HG02973 (cell line): ENCODE measurements around the gene CFL1.

Experiments used
- ATAC-seq: cut with Tn5 transposase; IDR thresholded peaks from one replicate; pipeline ENCODE4 v1.9.1; 2021; ENCODE audit warnings: moderate library complexity; ENCODE audit not compliant: unreplicated experiment

CFL1 gene

DNA sequence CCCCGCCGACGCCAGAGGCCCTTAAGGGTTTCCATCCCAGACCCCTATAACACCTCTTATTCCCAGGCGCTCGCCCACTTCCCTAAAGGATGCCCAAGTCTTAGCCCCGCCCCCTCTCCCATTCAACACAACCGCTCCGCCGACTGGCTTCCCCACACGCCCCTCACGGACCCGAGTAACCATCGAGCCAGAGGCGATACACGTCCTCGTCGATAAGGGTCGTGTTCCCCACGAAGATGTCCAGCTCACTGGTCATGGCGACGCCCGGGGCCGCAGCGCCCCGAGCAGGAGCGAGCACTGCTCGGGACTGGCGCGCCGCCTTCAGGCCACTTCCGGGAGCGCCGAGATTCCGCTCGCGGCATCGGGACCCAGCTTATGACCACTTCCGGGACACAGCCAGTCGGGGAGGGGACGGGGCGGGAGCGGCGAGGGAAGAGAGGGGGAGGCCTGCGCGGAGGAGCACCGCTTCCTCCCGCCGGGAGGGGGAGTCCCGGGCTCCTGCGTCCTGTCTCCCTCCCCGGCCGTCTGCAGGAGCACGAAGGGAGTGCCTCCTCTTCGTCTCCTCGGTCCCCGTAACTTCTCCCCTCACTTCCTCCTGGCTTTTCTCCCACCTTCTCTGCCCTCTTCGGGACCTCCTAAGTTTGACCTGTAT is 30.3 kb upstream of the CFL1 start, which contains the start of gene FIBP:
Gene FIBP (minus strand): TSS at position 309 of the 652 bp plus-strand sequence. CDS start 53 bp downstream, at position 256.
- ATAC-seq, result peak; percentile 43

DNA sequence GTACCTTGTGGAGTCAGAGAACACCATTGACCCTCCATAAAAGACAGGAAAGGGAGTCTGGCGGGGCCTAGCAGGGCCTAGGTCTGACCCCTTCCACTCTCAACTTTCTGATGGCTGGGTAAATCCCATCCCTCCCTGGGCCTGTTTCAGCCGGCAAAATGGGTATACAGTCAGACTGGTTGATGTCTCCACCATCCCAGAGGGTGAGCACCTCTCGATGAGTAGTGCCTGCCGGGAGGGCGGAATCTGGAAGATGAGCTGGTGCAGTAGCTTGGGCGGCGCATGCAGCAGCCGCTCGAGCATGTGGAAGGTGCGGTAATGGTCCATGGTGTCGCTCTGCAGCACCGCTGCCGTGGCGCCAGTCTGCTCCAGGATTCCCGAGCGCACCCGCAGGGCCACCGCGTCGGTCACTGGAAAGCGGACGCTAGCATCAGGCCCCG is 29.8 kb upstream of the CFL1 start:
- no peak for ATAC-seq

GRCh38 chr11:65886826-65887722 is 29.1 kb upstream of the CFL1 start:
- ATAC-seq, result no peak

DNA sequence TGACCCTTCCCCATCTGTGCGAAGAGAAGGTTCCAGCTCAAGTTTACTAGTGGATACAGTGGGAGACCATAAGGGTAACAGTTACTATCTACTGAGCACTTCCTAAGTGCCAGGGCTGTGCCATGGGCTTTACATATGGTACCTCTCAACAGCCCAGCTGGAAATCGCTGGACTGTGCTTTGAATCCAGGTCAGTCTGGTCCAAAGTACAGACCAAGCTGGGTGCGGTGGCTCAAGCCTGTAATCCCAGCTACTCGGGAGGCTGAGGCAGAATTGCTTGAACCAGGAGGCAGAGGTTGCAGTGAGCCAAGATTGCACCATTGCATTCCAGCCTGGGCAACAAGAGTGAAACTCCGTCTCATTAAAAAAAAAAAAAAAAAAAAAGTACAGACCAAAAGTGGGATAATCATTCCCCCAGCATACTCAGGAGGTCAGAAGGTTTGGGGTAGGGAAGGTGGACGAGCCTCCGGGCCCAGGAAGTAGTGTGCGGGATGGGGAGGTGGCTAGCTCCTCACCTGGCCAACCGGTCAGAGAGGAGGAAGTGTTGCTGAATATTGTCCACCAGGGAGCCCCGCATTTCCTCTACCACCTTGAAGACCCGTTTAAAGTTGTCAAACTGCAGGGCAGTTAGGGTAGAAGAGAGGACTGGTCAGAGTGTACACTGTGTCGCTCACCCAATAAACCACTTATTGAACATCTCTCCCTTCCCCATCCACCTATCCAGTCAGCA is 28.0 kb upstream of the CFL1 start:
- no peak for ATAC-seq

DNA sequence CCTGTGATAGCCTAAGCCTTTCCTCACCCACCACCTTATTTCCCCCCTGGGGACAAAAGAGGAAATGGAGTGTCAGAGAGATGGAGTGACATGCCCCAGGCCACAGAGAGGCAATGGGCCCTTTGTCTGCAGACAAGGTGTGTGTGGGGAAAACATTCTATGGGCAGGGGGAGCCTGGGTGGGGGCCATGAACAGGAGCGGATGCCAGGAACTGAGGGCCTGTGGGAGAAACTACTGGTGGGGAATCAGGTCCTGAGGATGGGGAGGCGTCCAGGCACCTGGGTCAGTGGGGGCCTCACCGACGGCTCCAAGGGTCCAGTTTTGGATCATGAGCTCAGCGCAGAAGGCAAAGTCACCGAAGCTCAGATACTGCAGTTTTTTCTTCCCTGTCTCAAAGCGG is 27.3 kb upstream of the CFL1 start:
- no peak for ATAC-seq

- ATAC-seq, result no peak
Observed at GRCh38 chr11:65884716-65885092, 26.7 kb upstream of the CFL1 start.

- no peak for ATAC-seq
Observed at GRCh38 chr11:65883786-65884715, 26.1 kb upstream of the CFL1 start.

DNA sequence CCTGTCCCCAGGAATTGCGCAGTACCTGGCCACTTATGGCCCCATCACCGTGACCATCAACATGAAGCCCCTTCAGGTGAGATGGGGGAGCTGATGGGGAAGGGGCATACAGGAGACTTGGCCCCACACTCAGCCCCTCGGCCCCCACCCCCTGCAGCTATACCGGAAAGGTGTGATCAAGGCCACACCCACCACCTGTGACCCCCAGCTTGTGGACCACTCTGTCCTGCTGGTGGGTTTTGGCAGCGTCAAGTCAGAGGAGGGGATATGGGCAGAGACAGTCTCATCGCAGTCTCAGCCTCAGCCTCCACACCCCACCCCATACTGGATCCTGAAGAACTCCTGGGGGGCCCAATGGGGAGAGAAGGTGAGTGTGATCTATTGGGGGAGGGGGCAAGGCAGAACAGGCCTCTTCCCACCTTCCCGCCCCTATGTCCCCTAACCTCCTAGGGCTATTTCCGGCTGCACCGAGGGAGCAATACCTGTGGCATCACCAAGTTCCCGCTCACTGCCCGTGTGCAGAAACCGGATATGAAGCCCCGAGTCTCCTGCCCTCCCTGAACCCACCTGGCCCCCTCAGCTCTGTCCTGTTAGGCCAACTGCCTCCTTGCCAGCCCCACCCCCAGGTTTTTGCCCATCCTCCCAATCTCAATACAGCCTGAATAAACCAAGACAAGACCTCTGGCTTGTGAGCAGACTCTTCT is 25.2 kb upstream of the CFL1 start:
- ATAC-seq, result no peak

GRCh38 chr11:65882120-65883057 is 24.4 kb upstream of the CFL1 start:
- ATAC-seq, result no peak

GRCh38 chr11:65880844-65881421 is 23.0 kb upstream of the CFL1 start:
- ATAC-seq, result no peak

- ATAC-seq, result no peak
Observed at GRCh38 chr11:65880027-65880426, 22.0 kb upstream of the CFL1 start.

- no peak for ATAC-seq
Observed at GRCh38 chr11:65879617-65880016, 21.6 kb upstream of the CFL1 start, which contains the start of gene CTSW. TSS of gene CTSW (plus strand) at chr11:65879837. CDS start at chr11:65879855, 18 bp downstream.

- peak; percentile 64 for ATAC-seq
Observed at GRCh38 chr11:65873318-65874156, 15.6 kb upstream of the CFL1 start.

- no peak for ATAC-seq
Observed at GRCh38 chr11:65872586-65873317, 14.8 kb upstream of the CFL1 start, which contains the start of gene EFEMP2. TSS of gene EFEMP2 (minus strand) at chr11:65872800. CDS start at chr11:65872354, 446 bp downstream.

DNA sequence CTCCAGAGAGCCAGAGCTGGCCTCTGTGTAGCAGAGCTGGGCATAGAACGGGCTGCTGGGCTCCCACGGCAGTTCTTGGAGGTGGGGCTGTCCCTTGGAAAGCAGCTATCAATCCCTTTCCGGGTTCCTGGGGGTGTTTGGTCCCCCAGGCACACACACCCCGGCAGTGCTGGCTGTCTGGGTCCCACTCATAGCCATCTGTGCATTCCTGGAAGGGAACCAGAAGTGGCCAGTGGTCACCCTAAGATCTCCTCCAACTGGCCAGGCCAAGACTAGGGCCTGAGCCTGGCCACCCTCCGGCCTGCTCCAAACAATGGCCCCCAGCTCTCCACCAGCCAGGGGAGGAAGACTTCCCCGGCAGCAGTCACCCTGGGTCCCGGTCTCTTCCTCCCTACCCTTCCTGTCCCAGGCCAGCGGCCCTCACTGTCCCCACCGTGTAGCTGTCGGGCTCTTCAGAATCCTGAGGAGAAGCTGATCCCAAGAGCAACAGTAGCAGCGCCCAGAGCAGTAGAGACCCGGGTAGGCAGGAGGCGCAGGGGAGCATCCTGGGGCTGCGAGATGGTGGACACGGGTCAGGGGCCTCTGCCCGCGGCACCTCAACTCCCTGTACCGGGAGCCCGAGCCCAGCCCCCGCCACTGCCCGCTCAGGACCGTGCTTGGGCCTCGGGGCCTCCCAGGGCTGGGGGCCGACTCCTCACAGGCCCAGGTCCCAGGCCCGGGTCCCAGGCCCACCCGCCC is 14.0 kb upstream of the CFL1 start:
- ATAC-seq, result no peak
